CMK (cell line): ENCODE results near the gene AKR1C2.
"Not testable (repeated sequence)": the region's sequence is repeated elsewhere in the genome, so short reads cannot be mapped to it uniquely, and the experiment has no call there.

ENCODE experiments used
- DNase-seq: peaks from one replicate; pipeline ENCODE4 v3.0.0-alpha.2; 2010; ENCODE audit warnings: low read depth

AKR1C2 gene

DNA sequence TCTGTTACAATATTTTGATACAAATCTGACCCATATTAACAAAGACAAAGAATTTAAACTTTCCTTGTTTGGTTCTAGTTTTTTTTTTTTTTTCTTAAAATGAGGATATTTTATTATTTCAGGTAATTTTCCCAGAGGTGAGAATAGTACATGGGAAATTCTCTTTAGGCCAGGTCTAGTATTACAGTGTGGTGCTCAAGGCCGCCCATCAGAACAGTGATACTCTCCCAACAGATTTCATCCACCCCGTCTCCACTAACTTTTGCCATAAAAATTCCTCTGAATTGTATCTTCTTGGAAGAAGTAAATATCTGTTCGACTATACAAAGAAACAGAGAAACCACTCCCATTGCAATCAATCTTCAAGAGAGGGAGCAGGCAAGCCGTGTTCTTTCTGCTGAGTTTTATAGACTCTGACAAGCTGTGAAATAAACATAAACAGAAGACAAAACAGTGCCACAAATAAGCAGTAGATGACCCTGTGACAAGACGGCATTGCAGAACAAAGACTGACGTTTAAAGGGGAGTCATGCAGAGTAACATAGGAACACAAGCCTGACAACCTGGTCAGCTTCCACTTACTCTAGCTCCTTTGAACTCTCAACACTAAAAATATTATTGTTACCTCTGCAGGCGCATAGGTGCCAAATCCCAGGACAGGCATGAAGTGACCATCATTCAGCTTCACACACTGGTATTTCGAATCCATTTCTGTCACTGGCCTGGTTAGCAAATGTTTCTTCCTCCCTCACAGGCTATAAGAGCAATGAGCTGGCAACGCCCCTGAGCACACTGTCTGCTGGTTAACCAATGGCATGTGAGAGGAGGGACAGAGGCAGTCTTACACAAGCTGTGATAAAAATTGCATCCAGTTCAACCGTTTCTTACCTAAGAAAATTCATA lies at the start of gene AKR1C2:
AKR1C2 (minus strand) TSS at position 731 of the 903 bp plus-strand sequence; CDS start at position 709, 22 bp downstream.
- DNase-seq, result not testable (repeated sequence)

DNA sequence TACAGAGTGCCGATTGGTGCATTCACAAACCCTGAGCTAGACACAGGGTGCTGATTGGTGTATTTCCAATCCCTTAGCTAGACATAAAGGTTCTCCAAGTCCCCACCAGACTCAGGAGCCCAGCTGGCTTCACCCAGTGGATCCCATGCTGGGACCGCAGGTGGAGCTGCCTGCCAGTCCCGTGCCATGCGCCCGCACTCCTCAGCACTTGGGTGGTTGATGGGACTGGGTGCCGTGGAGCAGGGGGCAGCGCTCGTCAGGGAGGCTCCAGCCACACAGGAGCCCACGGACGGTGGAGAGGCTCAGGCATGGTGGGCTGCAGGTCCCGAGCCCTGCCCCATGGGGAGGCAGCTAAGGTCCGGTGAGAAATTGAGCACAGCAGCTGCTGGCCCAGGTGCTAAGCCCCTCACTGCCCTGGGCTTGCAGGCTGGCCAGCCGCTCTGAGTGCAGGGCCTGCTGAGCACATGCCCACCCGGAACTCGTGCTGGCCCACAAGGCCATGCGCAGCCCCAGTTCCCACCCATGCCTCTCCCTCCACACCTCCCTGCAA lies 49.4 kb upstream of the AKR1C2 start:
- DNase-seq, result not testable (repeated sequence)

DNA sequence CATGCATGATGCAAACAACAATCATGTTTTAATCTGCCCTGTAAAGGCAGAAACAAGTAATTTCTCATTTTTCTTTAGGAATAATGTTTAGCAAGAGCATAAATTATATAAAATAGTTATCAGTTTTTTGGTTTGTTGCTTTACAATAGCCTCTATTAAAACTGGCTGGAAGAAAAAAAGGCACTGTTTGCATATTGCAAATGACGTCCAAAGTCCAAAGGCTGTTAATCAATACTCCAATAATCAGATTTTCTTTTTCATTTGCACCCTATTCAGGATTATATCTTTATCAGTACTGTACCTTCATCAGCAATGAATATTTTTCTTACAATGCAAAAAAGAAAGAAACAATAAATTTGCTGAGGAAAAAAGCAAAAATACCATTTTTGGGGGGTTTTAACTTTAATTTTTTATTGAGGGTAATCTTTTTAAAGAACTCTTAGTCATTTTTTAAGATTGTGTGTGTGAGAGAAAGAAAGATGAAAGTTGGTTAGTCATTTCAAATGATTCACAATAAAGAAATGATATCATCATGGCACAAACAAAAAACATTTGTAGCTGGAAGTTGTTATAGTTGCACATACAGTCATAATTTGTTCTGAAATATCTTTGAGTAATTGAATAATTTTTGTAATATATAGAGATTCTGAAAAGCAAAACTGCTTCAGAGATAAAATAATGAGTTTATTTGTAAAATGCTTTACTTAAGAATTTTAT lies 44.4 kb upstream of the AKR1C2 start:
- DNase-seq, result no peak

DNA sequence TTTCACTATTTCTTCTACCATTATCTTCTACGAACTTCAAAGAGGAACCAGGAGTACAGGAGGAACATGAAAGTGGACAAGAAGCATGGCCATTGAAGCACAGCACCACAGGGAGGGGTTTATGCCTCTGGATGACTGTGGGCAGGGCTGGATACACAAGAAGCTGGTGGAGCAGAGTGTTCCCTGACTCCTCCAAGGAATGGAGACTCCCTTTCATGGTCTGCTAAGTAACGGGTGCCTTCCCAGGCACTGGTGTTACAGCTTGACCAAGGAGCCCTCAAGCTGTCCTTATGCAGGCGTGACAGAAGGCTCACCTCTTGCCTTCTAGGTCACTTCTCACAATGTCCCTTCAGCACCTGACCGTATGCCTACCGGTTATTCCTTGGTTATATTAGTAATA lies 43.4 kb upstream of the AKR1C2 start:
- DNase-seq, result not testable (repeated sequence)

DNA sequence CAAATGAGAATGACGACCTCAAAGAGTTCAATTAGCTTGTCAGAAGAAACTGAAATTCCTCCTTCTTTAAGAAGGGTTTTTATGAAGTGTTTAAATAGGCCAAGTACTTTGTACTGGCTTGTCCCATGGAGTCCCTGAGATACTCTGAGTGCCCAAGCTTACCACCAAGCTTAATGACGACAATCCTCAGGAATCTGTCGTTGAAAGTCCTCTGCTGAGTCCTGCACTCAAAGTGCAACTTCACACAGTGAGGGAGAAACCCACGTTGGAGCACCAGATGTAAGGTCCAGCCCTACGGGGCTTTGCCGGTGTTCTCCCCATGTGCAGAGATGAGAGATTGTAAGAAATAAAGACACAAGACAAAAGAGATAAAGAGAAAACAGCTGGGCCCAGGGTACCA lies 42.8 kb upstream of the AKR1C2 start:
- DNase-seq, result no peak

DNA sequence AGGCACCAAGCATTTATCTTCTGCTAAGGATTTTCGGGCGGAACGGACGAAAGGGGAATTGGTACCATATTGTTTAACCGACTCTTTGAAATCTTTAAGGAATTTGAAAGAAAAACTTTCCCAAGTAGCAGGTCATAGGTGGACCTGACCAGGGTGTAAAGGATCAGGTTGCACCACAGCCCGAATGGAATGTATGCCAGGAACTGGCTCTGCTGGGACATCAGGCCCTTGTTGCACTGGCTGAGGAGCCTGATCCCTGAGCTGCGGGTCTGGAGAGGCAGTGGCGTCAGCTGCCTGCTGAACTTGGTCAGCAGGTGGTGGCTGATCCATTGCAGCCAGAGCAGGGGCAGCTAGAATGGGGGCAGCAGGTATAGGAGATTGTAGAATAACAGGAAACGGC lies 41.4 kb upstream of the AKR1C2 start:
- no peak for DNase-seq

DNA sequence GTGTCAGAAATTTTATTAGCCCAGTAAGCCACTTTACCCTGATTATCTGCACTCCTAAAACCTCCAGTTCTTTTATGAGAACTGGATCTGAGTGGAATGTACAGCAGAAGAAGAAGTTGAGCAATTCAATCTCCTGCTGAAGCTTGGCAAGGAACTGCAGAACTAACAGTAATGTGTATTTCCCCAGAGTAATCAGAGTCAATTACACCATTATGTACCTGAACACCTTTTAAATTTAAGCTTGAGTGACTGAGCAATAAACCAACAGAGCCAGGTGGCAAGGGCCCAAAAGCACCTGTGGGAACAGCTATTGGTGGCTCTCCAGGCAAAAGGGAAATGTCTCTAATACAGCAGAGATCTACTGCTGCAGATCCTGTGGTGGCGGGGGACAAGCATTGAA lies 40.1 kb upstream of the AKR1C2 start:
- DNase-seq, result no peak

DNA sequence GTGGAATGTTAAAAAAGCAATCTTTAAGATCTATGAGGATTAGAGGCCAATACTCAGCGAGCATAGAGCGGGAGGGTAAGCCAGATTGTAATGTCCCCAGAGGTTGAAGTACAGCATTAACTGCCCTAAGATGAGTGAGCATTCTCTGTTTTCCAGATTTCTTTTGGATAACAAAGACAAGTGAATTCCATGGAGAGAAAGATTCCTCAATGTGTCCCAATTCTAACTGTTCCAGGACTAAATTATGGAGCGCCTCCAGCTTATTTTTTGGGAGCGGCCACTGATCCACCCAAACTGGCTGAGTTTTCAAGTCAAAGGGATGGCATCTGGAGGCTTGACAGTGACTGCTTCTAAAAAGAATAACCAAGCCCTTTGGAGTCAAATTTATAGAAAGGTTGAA lies 39.3 kb upstream of the AKR1C2 start:
- DNase-seq, result no peak

DNA sequence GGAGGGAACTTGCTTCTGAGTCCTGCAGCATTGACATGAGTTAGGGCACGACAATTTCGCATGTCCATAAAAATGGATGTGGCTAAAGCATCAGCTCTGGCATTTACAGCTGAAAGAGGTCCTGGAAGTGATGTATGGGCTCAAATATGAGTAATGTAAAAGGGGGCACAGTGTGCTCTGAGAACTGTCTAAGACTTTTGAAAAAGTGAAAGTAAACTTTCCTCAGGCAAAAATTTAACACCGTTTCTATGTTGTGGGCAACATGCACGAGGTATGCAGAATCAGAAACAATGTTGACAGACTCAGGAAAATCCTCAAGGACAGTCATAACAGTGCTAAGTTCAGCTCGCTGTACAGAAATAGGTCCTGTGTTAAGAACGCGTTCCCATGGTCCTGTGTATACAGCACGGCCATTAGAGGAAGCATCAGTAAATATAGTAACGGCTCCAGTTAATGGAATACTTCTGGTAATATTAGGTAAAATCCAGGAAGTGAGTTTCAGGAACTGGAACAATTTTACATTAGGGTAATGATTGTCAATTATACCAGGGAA lies 37.9 kb upstream of the AKR1C2 start:
- DNase-seq, result no peak

DNA sequence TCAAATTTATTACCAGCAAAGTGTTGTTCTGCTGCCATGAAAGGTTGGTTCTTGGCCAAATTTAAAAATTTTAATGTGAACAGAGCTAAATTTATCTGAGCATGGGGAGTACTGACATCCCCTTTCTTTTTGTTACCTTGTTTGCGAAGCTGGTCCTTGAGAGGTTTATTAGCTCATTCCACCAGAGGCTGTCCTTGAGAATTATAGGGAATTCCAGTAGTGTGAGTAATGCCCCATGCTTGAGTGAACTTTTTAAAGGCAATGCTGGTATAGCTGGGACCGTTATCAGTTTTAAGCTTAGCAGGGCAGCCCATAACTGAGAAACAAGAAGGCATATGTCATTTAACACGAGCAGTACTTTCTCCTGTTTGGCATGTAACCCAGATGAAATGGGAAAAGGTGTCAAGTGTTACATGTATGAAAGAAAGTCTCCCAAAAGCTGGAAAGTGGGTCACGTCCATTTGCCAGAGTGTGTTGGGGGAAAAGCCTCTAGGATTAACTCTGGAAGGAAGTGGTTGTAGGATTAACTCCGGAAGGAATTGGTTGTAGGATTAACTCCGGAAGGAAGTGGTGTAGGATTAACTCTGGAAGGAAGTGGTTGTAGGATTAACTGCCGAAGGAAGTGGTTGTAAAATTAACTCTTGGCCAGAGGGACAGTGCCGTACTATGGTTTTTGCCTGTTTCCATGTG lies 37.3 kb upstream of the AKR1C2 start:
- no peak for DNase-seq

DNA sequence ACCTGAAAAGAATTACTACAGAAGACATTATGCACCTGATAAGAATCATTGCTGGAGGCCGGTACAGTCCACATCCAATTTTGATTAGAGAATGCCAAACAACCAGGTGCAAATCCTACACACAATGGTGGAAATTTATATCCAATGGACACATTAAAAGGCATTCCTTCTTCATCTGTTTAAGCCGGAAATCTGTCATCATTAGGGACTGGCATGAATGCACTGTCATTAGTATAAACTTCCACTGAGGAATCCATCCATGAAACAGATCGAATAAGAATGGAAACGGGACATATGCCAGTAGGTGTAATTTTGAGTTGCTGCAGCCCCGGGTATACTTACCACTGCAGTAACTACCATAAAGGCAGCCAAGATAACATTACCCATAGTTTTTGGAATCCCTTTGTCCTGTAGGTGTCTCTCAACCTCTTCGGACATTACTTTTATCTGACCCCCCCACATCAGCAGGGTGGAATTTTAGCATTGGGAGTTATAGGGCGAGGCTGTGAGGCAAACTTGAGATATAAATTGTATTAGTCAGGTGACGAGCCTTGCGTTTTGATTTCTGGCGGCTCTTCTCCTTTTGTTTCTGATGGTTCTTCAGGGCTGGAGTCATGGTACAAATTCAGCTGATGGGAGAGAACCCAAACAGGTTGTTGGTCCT lies 36.5 kb upstream of the AKR1C2 start:
- no peak for DNase-seq

DNA sequence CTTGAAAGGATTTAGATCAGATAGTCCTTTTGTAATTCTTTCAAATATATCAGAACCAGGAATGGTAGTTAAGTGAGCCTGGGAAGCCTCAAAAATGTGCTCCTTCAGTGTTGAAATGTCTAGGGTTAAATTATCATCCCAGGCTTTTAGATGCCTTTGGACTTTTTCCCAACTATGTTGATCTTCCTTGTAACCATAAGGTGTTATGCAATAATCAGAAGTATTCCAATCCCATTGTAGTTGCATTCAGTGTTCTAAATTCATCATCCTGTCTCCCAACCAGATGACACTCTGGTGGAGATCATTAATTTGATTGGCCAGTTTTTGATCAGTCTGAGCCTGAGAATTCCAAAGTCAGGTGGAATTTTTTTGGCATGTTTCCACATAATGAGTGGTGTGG lies 35.1 kb upstream of the AKR1C2 start:
- DNase-seq, result no peak

DNA sequence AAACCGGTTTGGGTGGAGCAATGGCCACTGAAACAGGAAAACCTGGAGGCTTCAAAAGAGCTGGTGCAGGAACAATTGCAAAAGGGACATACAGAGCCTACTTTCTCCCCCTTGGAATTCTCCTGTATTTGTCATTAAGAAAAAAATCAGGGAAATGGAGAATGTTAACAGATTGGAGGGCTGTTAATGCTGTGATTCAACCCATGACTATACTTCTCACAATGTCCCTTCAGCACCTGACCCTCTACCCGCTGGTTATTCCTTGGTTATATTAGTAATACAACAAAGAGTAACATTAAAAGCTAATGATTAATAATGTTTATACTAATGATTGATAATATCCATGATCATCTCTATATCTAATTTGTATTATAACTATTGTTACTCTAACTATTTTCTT lies 34.4 kb upstream of the AKR1C2 start:
- no peak for DNase-seq

DNA sequence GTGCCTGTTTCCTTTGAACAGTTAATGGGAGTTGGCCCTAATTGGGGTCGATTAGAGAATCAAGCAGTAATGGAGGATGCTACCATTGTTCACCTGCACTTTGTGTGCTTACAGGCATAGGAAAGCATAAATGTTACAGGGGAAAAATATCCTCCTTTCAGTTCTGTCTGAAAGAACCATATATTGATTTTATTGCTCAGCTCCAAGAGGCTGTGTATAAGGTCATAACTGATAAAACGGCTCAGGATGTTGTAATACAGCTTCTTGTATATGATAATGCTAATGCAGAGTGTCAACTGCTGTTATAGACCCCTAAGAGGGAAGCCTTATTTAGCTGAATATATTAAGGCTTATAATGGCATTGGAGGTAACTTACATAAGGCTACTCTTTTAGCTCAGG lies 32.9 kb upstream of the AKR1C2 start:
- DNase-seq, result no peak

DNA sequence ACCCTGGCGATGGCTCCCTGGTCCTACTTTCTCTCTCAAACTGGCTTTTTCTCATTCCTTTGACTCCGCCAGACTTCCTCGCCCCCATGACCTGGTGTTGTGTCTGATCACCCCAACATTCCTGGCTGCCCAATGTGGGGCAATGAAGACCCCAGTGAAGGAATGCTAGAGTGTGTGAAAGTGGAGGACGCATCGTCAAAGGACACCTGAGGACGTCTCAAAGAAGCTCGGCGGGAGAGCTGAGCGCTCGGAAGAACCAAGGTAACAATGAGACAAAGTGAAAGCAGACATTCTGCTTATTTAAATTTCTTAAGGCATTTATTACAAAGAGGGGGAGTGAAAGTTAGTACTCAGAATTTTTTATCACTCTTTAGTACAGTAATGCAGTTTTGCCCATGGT lies 31.7 kb upstream of the AKR1C2 start:
- no peak for DNase-seq

DNA sequence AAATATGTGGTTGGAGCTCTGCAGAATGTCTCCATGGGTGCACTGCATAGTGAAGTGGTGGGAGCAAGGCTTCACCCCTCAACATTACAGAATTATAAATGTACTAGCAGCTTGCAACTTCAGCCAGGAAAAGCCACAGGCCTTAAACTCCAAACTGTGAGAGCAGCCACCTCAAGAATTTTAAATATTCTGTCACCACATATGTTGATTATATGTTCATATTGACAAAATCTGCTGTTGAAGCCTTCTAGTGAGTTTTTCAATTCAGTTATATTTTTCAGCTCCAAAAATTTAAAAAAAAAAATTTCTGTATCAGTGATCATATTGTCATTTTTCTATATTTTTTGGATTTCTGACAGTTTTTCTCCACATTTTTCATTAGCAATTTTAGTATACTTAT lies 30.9 kb upstream of the AKR1C2 start:
- DNase-seq, result no peak

DNA sequence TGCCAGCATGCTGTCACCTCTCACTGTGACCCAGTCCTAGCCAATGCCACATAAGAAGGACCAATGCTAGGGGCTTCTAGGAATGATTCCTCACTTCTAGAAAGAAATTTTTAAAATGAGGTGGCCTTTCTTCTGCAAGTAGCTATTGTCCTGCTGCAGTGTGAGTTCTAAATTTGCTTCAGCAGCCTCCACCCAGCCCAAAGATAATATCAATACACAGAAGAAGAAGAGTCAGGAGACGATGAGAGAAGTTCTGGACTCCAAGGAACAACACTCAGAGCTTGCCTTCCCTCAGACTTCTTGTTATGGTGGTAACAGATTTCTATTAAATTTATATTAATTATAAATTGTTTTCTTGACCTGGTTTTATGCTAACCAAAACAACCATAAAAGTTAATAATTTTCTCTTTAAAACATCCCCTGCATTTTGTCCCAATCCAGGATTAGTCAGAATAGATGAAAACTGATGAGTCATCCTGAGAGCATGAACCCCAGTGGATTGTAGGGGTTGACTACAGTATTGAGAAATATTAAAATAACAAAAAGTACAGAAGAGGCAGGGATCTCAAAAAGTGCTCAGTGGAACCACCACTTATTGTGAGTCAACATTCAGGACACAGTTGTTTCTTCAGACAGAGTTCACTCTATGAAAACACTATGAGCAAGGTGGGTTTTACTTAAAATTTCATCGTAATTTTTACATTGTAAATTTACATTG lies 29.6 kb upstream of the AKR1C2 start:
- no peak for DNase-seq

DNA sequence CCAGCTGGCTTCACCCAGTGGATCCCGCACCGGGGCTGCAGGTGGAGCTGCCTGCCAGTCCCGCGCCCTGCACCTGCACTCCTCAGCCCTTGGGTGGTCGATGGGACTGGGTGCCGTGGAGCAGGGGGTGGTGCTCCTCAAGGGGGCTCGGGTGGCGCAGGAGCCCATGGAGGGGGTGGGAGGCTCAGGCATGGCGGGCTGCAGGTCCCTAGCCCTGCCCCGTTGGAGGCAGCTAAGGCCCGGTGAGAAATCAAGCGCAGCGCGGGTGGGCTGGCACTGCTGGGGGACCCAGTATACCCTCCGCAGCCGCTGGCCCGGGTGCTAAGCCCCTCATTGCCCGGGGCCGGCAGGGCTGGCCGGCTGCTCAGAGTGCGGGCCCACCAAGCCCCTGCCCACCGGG lies 28.8 kb upstream of the AKR1C2 start:
- not testable (repeated sequence) for DNase-seq

DNA sequence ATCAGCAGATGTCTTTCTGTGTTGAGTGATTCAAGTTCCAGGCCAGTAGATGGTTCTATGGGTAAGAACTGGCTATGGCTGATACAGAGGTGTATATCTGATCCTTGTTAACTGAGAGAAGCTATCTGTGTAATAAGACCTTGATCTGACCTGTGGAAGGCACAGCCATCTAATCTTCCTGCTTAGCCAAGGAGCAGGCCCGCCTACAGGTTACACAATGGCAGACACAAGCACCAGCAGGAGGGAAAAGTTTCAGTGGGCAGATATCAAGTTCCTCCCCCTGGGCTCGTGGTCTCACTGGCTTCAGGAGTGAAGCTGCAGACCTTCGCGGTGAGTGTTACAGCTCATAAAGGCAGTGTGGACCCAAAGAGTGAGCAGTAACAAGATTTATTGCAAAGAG lies 27.9 kb upstream of the AKR1C2 start:
- DNase-seq, result not testable (repeated sequence)

DNA sequence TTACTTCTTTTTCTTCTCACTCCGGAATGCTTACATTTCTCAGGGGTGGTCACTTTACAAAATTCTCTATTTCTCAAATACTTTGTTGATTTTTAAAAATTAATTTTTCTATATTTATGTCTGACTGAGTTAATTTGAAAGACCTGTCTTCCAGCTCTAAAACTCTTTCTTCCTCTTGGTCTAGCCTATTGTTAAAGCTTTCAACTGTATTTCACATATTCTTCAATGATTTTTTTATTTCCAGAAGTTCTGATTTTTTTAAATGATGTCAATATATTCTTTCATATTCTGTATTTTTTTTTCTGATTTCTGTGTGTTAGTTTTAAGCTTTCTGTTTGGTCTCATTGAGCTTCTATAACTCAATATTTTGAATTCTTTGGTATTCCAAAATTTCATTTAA lies 27.3 kb upstream of the AKR1C2 start:
- no peak for DNase-seq

DNA sequence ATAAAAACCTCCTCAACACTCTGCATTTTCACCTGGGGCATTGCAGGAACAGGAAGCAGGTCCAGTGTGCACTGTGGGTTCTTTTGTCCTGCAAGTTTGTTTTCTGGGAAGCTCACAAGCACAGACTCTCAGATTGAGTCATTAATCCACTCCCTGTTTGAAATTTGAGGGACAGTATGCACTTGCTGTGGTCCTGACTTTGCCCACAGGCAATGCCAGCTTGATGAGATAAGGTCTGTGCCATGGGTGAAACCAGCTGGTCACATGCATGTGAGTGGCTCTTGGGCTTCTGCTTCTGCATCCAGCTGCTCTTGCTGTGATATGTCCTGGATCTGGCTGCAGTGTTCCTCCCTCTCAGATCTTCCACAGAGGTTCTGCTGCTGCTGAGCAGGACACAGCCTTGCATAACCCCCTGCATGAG lies 21.8 kb upstream of the AKR1C2 start:
- not testable (repeated sequence) for DNase-seq
